ENCODE results near the gene CCDC9B.

Gene CCDC9B

GRCh38 chr15:40281801-40282146 lies 59.0 kb downstream of the CCDC9B start:
- Histone ChIP-seq H3K27ac (replicated peaks) (no peak overlapping the region), H3K4me3 (replicated peaks; ENCODE audit: insufficient read depth, low read length) (peak overlapping the region; percentile 61), H3K27me3 (ENCODE audit: insufficient read depth, poor library complexity, severe bottlenecking) (no peaks in the 10 kb centered on the region)
- TF ChIP-seq REST (IDR thresholded peaks at IDR 0.05; ENCODE audit: insufficient replicate concordance, low read depth) (no peak), POLR2AphosphoS5 (IDR thresholded peaks at IDR 0.05; ENCODE audit: low read depth) (no peak)
- no peak for DNase-seq (ENCODE audit: low read depth in 1 of 2, low spot score in 1 of 2)

Measured in HL-60 (cell line).